Uterus (tissue), 2 donors: ENCODE results near the gene BCKDHB.

Experiments used
- POLR2A ChIP-seq, 2 donors: fragments of 450-650 bp; IDR thresholded peaks; one replicate each; pipeline ENCODE4 v1.6.1; 2016; ENCODE audit warnings: antibody characterized with exemption in 2 of 2, mild to moderate bottlenecking in 1 of 2, moderate library complexity in 1 of 2
- TF ChIP-seq, protein P1 (sequence below), 4 experiments: fragments of 200-600 bp in 2 of 4; fragments of 450-650 bp in 2 of 4; sonication (generic) in 2 of 4; IDR thresholded peaks; one replicate each; pipeline ENCODE4 v1.5.1; 2016 to 2019; ENCODE audit warnings: antibody characterized with exemption in 4 of 4, mild to moderate bottlenecking in 2 of 4, moderate library complexity in 1 of 4

DNA sequence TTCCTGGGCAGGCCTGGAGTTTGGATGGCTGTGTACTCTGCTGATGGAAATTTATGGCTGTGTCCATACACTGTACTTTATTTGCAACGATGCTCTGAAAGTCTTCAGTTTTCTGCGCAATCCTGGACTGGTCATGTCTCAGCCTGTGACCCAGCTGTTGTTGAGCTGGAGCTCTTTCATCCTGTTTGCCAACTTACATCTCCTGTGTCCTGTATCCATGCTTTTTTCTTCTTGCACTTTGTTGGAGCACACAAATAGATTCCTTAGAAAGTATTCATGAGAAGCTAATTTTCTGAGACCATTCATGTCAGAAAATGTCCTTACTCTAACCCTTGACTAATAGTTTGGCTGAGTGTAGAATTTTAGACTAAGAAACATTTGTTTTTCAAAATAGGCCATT, 251.2 kb downstream of the BCKDHB start:
- TF ChIP-seq, protein P1, sequence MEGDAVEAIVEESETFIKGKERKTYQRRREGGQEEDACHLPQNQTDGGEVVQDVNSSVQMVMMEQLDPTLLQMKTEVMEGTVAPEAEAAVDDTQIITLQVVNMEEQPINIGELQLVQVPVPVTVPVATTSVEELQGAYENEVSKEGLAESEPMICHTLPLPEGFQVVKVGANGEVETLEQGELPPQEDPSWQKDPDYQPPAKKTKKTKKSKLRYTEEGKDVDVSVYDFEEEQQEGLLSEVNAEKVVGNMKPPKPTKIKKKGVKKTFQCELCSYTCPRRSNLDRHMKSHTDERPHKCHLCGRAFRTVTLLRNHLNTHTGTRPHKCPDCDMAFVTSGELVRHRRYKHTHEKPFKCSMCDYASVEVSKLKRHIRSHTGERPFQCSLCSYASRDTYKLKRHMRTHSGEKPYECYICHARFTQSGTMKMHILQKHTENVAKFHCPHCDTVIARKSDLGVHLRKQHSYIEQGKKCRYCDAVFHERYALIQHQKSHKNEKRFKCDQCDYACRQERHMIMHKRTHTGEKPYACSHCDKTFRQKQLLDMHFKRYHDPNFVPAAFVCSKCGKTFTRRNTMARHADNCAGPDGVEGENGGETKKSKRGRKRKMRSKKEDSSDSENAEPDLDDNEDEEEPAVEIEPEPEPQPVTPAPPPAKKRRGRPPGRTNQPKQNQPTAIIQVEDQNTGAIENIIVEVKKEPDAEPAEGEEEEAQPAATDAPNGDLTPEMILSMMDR (IDR thresholded peaks at IDR 0.05), result no peak
- TF ChIP-seq POLR2A (IDR thresholded peaks at IDR 0.05), result no peak
